Measurements from ENCODE around the gene WDR27.
"Not testable (repeated sequence)": the region's sequence is repeated elsewhere in the genome, so short reads cannot be mapped to it uniquely, and the experiment has no call there.

The WDR27 gene

GRCh38 chr6:169709293-169709692 is 7.5 kb upstream of the WDR27 start:
- no peak for DNase-seq (ENCODE audit: low read depth)

- DNase-seq (ENCODE audit: low read depth), result no peak
Measured at GRCh38 chr6:169707772-169708171, 5.9 kb upstream of the WDR27 start.

- no peak for DNase-seq (ENCODE audit: low read depth)
Measured at GRCh38 chr6:169702840-169703246, 1.0 kb upstream of the WDR27 start.

GRCh38 chr6:169701311-169701953 is 397 bp downstream of the WDR27 start:
- no peak for DNase-seq (ENCODE audit: low read depth)

- no peak for DNase-seq (ENCODE audit: low read depth)
Measured at GRCh38 chr6:169700296-169700695, 1.5 kb downstream of the WDR27 start.

GRCh38 chr6:169697115-169697514 is 4.7 kb downstream of the WDR27 start:
- DNase-seq (ENCODE audit: low read depth), result not testable (repeated sequence)

GRCh38 chr6:169695131-169695530 is 6.7 kb downstream of the WDR27 start:
- DNase-seq (ENCODE audit: low read depth), result no peak

GRCh38 chr6:169692516-169692915 is 9.3 kb downstream of the WDR27 start:
- no peak for DNase-seq (ENCODE audit: low read depth)

- no peak for DNase-seq (ENCODE audit: low read depth)
Measured at GRCh38 chr6:169691260-169691659, 10.6 kb downstream of the WDR27 start.

GRCh38 chr6:169689287-169689686 is 12.5 kb downstream of the WDR27 start:
- peak; percentile 96 for DNase-seq (ENCODE audit: low read depth)

- no peak for DNase-seq (ENCODE audit: low read depth)
Measured at GRCh38 chr6:169685860-169686259, 16.0 kb downstream of the WDR27 start.

GRCh38 chr6:169684056-169684455 is 17.8 kb downstream of the WDR27 start:
- DNase-seq (ENCODE audit: low read depth), result no peak

- no peak for DNase-seq (ENCODE audit: low read depth)
Measured at GRCh38 chr6:169678342-169678741, 23.5 kb downstream of the WDR27 start.

GRCh38 chr6:169677096-169677495 is 24.7 kb downstream of the WDR27 start:
- DNase-seq (ENCODE audit: low read depth), result peak; percentile 41

- DNase-seq (ENCODE audit: low read depth), result no peak
Measured at GRCh38 chr6:169675011-169675410, 26.8 kb downstream of the WDR27 start.

- no peak for DNase-seq (ENCODE audit: low read depth)
Measured at GRCh38 chr6:169671563-169671962, 30.3 kb downstream of the WDR27 start.

- DNase-seq (ENCODE audit: low read depth), result peak; percentile 76
Measured at GRCh38 chr6:169669889-169670288, 31.9 kb downstream of the WDR27 start.

GRCh38 chr6:169669147-169669546 is 32.7 kb downstream of the WDR27 start:
- DNase-seq (ENCODE audit: low read depth), result no peak

GRCh38 chr6:169668203-169668847 is 33.5 kb downstream of the WDR27 start:
- DNase-seq (ENCODE audit: low read depth), result no peak

GRCh38 chr6:169667716-169668115 is 34.1 kb downstream of the WDR27 start:
- DNase-seq (ENCODE audit: low read depth), result no peak

GRCh38 chr6:169666441-169666840 is 35.4 kb downstream of the WDR27 start:
- no peak for DNase-seq (ENCODE audit: low read depth)

GRCh38 chr6:169665289-169665688 is 36.5 kb downstream of the WDR27 start:
- no peak for DNase-seq (ENCODE audit: low read depth)

GRCh38 chr6:169664227-169664626 is 37.6 kb downstream of the WDR27 start:
- no peak for DNase-seq (ENCODE audit: low read depth)

- DNase-seq (ENCODE audit: low read depth), result no peak
Measured at GRCh38 chr6:169663468-169663867, 38.4 kb downstream of the WDR27 start.

Measured in iris pigment epithelial cell (primary cell).